SU-DHL-6 (cell line): ENCODE results near the gene DLST.

Source experiments
- H2AFZ ChIP-seq: fragments of 200-600 bp; sonication (generic); 2 replicates; pipeline ENCODE4 v1.6.1; 2014; ENCODE audit warnings: low read depth, mild to moderate bottlenecking, moderate library complexity, mixed read lengths, antibody characterized with exemption, low read length; ENCODE audit not compliant: severe bottlenecking
- H3F3A ChIP-seq: fragments of 200-600 bp; shearing (Covaris generic); 2 replicates; pipeline ENCODE4 v1.6.0; 2016; ENCODE audit warnings: antibody characterized with exemption, mild to moderate bottlenecking; ENCODE audit not compliant: insufficient read depth
- H3K27ac ChIP-seq: fragments of 200-600 bp; sonication (generic); 2 replicates; pipeline ENCODE4 v1.5.1; 2016; ENCODE audit warnings: low read depth, mild to moderate bottlenecking, low read length, moderate library complexity, mixed read lengths
- H3K27me3 ChIP-seq: fragments of 200-600 bp; sonication (generic), shearing (Covaris generic); 2 replicates; pipeline ENCODE4 v1.6.0; 2014; ENCODE audit warnings: mild to moderate bottlenecking, low read length
- H3K36me3 ChIP-seq: fragments of 200-600 bp; sonication (generic); 2 replicates; pipeline ENCODE4 v1.6.1; 2014; ENCODE audit warnings: mild to moderate bottlenecking, low read length, mixed read lengths
- H3K4me2 ChIP-seq: fragments of 300-600, 200-600 bp; shearing (Covaris generic), sonication (generic); 2 replicates; pipeline ENCODE4 v1.6.0; 2014; ENCODE audit warnings: low read length, low read depth, mild to moderate bottlenecking; ENCODE audit not compliant: poor library complexity, severe bottlenecking
- H3K4me3 ChIP-seq: fragments of 200-600 bp; sonication (generic); 2 replicates; pipeline ENCODE4 v1.5.1; 2014; ENCODE audit warnings: antibody characterized with exemption, low read length, mild to moderate bottlenecking, mixed read lengths; ENCODE audit not compliant: insufficient read depth, poor library complexity, severe bottlenecking
- H3K79me2 ChIP-seq: fragments of 200-600 bp; sonication (generic); 2 replicates; pipeline ENCODE4 v1.6.1; 2014; ENCODE audit warnings: mild to moderate bottlenecking, low read length, moderate library complexity; ENCODE audit not compliant: insufficient read depth
- H3K9ac ChIP-seq: fragments of 200-600 bp; sonication (generic); 2 replicates; pipeline ENCODE4 v1.7.0; 2014; ENCODE audit warnings: mild to moderate bottlenecking, low read length
- H3K9me2 ChIP-seq: fragments of 200-600 bp; sonication (generic); replicated peaks from 2 replicates; pipeline ENCODE4 v1.6.1; 2014; ENCODE audit warnings: low read length; ENCODE audit not compliant: insufficient read depth
- H3K9me3 ChIP-seq: fragments of 200-600 bp; sonication (generic); 2 replicates; pipeline ENCODE4 v1.6.1; 2014; ENCODE audit warnings: low read length, mixed read lengths; ENCODE audit not compliant: insufficient read depth
- H4K20me1 ChIP-seq: fragments of 200-600 bp; sonication (generic); 2 replicates; pipeline ENCODE4 v1.6.1; 2014; ENCODE audit warnings: low read depth, mild to moderate bottlenecking, antibody characterized with exemption, low read length, moderate library complexity, mixed read lengths
- CTCF ChIP-seq: fragments of 200-600 bp; sonication (generic); IDR thresholded peaks from one replicate; pipeline ENCODE4 v1.5.1; 2017; ENCODE audit warnings: antibody characterized with exemption, mild to moderate bottlenecking, low read length, moderate library complexity; ENCODE audit not compliant: insufficient read depth, poor library complexity, severe bottlenecking
- EZH2phosphoT487 ChIP-seq: fragments of 200-600 bp; sonication (generic), shearing (Covaris generic); conservative IDR thresholded peaks from 2 replicates; pipeline ENCODE4 v1.6.1; 2018; ENCODE audit warnings: mild to moderate bottlenecking, antibody characterized with exemption, low read length, moderate library complexity, mixed read lengths

The DLST gene

GRCh38 chr14:74952697-74953484, 71.2 kb downstream of the DLST start:
- Histone ChIP-seq H3F3A (no peaks in the 10 kb centered on the region), H3K27ac (no peak overlapping the region), H3K9ac (no peak overlapping the region), H3K4me2 (no peak overlapping the region), H3K9me3 (no peaks in the 10 kb centered on the region), H2AFZ (no peak overlapping the region), H3K4me3 (no peak overlapping the region), H3K27me3 (no peaks in the 10 kb centered on the region), H3K36me3 (no peaks in the 10 kb centered on the region), H3K79me2 (no peaks in the 10 kb centered on the region), H4K20me1 (no peaks in the 10 kb centered on the region), H3K9me2 (no peaks in the 10 kb centered on the region)
- TF ChIP-seq CTCF (no peak), EZH2phosphoT487 (no peak)
